ENCODE measurements around the gene EPOP.
A peak's percentile ranks its signal among the peaks of the same experiment; 100 is the strongest.

Gene EPOP

DNA sequence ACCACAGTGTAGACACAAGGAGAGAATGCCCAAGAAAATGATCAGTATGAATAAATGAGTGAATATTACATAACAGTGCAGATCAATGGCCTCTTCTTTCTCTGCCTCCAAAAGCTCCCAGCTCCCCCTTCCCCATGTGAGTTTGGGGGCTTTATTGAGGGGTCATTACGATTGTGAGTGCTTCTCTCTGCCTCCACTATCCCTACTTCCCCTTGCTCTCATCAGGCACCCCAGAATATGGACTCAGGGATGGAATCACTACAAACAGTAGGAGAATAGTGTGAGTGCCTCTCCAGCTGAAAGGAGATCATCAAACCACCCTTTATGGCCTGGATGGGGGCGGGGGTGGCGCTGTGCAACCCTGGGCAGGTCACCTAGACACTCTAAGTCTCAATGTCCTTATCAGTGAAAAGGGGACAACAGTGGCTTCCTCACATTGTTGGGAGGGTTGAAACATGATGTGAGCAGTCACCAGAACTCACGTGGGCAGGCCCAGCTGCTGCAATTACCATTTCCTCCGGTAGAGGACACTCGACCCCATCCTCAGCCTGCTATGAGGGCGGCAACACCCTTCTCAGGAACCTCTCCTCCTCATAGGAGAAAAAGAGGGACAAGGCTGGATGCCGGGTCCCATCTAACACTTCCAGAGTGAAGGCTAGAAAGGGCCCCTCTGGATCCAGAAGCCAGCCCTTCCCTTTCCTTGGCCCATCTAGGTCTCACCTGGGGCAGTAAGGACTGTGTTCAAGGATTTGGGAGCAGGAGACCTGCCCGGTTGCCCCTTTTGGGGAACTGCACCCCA is 2.1 kb upstream of the EPOP start:
- FAIRE-seq = no peak
- DNase-seq (ENCODE audit: extremely low spot score, insufficient read length, low read depth) = peak; percentile 73

DNA sequence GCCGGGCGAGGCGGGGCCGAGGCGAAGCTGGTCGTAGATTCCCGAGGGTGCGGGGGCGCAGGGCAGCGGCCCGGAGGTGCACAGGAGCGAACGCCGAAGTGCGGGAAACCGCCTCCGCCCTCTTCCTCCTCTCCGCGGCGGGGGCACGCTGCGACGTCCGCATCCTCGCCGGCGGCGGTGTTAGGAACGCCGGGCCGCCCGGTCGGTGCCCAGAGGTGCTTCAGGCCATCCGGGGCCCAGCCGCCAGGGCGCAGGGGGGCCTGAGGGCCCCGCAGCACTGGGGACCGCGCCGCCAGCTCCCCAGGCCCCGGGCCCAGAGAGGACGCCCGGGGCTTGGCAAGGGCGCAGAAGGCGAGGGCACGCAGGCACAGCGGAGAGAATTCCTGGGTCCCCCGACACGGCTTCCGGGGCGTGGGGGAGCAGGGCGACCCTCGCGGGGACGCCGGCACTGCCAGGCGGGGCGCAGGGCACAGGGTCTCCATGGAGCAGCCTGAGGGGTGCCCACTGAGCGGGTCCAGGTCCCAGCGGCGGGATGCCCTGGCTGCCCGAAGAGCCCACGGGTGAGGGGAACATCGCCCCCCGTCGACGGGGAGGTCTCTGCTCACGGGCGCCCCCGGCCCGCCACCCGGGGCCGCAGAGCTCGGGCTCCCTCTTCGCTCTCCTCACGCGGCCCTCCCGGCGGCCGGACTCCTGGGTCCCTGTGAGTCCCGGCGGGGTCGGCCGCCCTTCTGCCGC is 576 bp downstream of the EPOP start:
- FAIRE-seq (no peak), DNase-seq (ENCODE audit: extremely low spot score, insufficient read length, low read depth) (no peak)

GRCh38 chr17:38673707-38674013 is 1.1 kb downstream of the EPOP start:
- FAIRE-seq (no peak), DNase-seq (ENCODE audit: extremely low spot score, insufficient read length, low read depth) (no peak)

- DNase-seq (ENCODE audit: extremely low spot score, insufficient read length, low read depth) (no peak), FAIRE-seq (no peak)
Measured at GRCh38 chr17:38672788-38673706, 1.7 kb downstream of the EPOP start.

DNA sequence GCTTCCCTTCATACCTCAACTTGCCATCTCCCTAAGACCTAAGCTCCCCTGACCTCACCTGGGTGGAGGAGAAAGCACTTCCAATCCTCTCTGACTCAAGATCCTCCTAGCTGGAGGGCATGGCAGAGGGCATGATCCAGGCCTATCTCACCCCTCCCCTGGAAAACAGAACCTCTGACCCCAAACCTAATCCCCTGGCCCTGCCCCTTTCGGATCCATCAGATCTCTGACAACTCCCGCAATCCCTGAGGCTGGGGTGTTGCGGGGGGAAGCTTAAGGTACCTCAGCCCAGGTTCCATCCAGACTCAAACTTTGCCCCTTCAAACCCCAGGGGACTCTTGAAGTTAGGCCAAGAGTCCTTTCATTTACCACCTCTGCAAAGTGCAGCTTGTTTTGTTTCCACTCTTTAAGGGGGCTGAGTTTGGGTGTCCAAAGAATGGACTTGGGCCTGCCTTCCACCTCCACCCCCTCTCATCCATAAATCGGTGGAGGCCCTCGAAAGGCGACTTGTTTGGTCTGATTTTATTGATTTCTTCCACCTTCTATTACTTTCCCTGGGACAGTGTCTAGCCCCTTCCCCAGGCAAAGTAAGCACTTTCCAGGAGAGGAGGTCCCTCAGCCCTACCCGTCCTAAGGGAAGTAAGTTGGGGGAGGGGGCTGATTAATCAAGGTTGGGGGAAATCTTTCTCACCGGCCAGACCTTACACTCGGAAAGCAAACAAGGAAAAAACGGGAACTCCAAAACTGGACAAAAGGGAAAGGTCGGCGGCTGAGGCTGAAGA is 2.6 kb downstream of the EPOP start:
- DNase-seq (ENCODE audit: extremely low spot score, insufficient read length, low read depth) (no peak), FAIRE-seq (no peak)

GRCh38 chr17:38669520-38669919 is 5.2 kb downstream of the EPOP start:
- DNase-seq (ENCODE audit: extremely low spot score, insufficient read length, low read depth) = no peak
- no peak for FAIRE-seq

DNA sequence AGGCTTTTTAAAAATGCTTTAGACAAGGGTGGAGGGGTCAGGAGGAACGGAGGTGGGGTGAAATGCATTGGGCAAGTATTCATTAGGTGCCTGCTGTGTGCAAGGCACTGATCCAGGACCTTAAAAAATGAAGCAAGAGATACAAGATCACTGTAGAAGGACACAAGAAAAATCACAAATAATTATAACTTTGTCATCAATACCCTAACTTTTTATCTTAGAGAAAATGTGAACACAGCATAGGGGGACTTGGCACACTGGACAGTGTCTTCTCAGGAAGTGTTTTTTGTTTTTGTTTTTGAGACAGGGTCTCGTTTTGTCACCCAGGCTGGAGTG is 7.0 kb downstream of the EPOP start:
- no peak for DNase-seq (ENCODE audit: extremely low spot score, insufficient read length, low read depth)
- no peak for FAIRE-seq

GRCh38 chr17:38667099-38667786 is 7.5 kb downstream of the EPOP start:
- FAIRE-seq (no peak), DNase-seq (ENCODE audit: extremely low spot score, insufficient read length, low read depth) (no peak)

GRCh38 chr17:38663964-38664644 is 10.7 kb downstream of the EPOP start:
- FAIRE-seq = no peak
- DNase-seq (ENCODE audit: extremely low spot score, insufficient read length, low read depth) = no peak

DNA sequence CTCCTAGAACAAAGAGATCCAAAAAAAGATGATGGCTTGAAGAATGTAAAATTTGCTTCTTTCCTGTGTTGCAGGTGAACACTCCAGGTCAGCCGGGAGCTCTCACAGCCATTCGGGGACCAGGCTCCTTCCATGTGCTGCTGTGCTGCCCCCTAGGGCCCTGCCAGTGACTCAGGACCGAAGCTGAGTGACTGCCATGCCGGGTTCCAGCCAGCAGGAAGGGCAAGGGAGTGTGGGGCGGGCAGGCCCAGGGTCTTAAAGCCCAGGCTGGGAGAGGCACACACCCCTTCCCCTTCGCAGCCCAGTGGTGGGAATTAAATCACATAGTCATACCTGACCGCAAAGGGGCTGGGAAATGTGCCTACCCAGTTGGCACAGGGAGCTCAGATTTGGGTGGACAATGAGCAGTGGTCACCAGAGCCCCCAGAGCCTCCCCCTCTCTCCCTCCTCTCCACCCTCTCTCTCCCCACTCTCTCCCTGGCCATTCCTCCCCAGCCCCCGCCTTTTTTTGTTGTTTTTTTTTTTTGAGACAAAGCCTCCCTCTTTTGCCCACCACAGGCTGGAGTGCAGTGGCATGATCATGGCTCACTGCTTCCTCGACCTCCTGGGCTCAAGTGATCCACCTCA is 11.5 kb downstream of the EPOP start:
- FAIRE-seq (no peak), DNase-seq (ENCODE audit: extremely low spot score, insufficient read length, low read depth) (no peak)

- DNase-seq (ENCODE audit: extremely low spot score, insufficient read length, low read depth) = no peak
- FAIRE-seq = no peak
Measured at GRCh38 chr17:38660097-38661025, 14.4 kb downstream of the EPOP start.

GRCh38 chr17:38659415-38659814 is 15.3 kb downstream of the EPOP start:
- FAIRE-seq = no peak

DNA sequence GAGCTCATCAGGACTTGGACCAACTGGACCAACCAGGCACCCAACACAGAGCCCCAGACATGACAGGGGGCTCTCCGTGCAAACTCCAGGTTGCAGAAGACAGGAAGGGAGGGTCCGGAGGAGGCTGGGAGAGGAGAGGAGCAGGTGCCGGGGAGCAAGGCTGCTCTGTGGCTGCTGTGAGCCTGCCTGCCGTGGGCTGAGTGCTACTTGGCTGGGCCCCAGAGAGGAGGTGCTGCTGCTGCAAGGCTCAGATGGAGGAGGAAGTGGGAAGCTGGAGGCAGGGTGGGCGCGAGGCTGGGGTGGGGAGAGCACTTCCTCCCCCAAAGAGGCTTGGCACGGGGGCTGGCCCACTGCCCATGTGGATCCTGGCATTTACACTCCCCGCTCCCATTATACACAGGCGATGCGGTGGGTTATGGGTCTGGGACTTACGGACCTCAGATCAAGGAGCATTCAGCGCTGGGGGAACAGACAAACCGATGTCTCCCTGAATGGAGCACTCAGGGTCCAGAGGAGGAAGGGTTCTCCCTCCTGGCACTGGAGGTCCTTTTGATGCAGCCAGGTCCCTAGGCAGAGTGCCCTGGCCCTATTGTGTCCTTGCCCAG is 15.9 kb downstream of the EPOP start:
- FAIRE-seq = no peak
- no peak for DNase-seq (ENCODE audit: extremely low spot score, insufficient read length, low read depth)

More at GRCh38 chr17:38659415-38659814, 15.3 kb downstream of the EPOP start:
- no peak for DNase-seq (ENCODE audit: extremely low spot score, insufficient read length, low read depth)

DNA sequence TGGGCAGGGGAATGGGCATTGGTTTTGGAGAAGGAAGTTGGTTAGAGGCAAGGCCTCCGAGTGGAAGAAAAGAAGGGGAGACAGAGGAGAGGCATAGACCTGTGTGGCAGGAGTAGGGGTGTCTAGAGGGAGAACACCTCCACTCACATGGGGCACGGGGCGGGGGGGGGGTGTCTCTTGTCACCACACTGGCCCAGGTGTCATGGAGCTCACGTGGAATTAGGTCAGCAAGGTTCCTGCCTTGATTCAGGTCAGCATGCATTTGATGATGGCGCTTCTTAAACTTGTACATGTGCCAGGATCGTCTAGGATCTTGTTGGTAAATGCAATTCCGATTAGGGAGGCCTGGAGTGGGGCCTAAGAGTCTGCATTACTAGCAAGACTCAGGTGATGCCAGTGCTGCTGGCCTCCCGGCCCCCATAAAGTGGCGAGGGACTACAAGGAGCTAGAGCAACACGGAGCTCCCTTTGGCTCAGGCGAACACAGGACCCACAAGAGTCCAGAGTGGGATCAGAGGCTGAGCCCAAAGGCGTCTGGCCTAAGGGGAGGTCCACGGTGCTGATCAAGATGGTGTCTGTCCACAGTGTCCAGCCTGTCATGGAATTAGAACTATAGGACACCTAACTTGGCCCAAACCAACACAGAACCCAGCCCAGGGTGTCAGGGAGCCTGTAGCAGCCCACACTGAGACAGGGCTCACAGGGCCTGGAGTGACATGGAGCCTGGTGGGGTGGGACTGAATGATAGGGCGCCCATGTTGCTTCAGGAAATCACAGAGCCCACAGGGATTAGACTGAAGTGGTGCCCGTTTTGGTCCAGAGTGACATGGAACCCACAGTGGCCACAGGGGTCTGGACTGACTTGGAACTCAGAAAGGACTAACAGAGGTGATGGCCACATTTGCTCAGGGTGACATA is 16.7 kb downstream of the EPOP start:
- no peak for FAIRE-seq
- DNase-seq (ENCODE audit: extremely low spot score, insufficient read length, low read depth) = no peak

DNA sequence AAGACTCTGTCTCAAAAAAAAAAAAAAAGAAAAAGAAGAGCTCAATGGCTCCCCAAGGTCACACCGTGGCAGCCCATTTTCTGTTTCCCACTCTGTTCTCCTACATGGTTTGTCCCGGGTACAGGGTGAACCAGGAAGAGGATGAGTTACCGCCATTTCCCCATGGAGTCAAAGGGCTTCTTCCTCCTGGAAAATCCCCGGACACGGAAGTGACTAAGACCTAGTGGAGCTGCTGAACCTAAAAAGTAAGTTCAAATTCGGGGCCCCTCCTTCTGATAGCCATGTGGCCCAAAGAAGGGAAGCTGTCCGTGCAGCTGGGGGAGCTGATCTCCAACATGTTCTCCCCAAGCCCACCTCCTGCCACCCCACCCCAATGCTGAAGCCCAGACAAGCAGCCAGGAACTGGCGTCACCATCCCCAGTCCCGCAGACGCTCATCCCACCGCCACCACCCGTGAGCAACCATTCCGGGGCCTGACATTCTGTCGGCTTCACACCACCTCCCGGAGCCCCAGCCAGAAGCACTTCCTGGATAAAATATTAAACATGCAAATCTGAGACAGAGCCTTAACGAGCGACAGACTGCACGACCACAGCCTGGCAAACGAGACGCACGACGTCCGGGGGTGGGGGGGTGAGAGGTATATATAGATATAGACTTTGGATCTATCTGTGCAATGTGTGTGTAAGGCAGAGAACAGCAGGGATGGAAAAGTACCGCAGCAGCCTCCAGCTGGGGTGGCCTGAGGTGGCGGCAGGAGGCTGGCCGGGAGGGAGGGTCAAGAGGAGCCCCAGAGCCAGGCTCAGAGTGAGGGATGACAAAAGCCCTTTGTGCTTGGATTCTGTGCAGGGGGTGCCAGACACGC is 17.6 kb downstream of the EPOP start:
- FAIRE-seq = no peak
- no peak for DNase-seq (ENCODE audit: extremely low spot score, insufficient read length, low read depth)

Data from GM18507 (cell line).